Dermis microvascular lymphatic vessel endothelial cell (primary cell): ENCODE data around the gene SPRED2. TPM values are rescaled to one million over a fixed set of nuclear protein-coding genes. Genes with fewer than 3 reads are reported as not detected.
A peak's percentile ranks its signal among the peaks of the same experiment; 100 is the strongest.

Experiments
- DNase-seq, 2 donors: peaks; one replicate each; pipeline versions ENCODE4 v3.0.0 to v3.0.0-alpha.2; 2010; ENCODE audit warnings: low read depth in 2 of 2
- total RNA-seq: library from RNA; depleted of rRNA; stranded (reverse); fragments of >200 nt; gene quantifications from 2 replicates; pipeline ENCODE4 v1.2.1, GENCODE V29; 2014

The SPRED2 gene
- total RNA-seq, 1 donor from 2014 or later = 1.5 TPM

DNA sequence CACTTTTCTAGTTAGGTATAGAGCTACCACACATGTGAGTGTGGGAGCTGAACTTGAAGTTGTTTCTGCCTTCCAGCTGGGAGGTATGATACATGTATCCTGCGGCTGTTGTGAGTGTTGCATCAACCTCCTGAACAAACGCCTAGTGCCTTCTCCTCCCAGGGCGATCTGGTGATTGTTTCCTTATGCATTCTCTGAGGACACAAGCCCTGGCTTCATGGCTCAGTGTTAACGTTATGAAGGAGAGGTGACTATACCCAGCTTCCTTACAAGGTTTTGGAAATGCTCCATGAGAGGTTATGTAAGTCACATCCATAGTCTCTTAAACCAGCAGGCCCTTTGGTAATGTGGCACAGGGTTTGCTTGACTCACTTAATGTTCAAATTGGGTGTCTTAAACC lies 64.9 kb downstream of the SPRED2 start:
- DNase-seq = peak in 1 of 2 donors; percentile 68

DNA sequence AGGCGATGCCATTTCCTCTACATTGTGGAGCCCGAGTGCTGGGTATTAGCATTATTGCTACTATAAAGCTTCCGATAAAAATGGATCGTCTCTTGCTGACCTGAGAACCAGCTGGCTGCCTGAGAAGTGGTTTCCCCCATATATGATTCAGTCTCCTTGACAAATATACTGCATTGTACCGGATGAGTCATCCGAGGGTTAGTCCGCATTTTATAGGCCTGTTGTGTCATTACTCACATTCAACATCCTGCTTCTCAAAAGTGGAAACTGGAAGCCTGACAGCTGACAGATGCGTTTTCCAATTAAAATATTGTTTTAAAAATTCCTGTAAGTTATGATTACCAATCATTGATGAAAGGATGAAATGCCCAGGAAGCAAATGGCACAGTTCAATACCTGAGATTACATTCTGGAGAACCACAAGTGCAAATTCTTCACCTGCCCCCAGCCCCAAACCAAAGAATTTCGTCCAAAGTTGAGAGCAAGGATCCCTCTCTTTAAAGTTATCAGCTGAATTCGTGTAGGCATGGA lies 65.7 kb downstream of the SPRED2 start:
- DNase-seq = peak; percentile 85 to 98

DNA sequence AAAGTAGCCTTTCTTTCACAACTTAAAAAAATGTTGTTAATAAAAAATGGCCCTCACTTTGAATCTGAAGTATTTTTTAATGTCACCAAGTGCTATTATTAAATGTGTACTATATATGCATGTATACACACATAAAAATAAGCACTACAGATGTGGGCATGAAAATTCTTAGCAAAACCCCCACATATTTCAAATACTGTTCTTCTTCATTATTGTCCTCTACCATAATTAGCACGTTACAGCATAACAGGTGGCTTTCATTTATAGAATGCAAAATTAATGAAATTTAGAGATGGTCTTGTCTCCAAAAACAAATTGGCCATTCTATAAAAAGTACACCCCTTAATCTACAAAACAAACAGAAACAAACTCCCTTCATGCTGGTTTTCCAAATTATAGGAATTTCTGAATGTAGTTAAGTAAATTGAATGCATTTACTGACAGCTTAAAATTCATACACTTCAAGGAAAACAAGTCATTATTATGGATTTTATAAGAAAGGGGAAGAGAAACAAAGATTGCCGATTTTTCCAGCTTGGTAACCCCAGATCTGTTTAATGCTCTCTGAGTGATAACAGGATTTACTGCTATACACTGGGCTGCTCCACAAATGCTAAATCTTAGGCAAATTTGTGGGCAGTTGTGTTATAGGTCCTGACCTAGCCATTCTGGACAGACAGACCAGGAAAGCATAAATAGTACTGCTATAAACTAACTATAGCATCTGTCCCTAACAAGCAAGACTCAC lies 67.2 kb downstream of the SPRED2 start:
- no peak for DNase-seq

- no peak for DNase-seq
Measured at GRCh38 chr2:65363879-65364666, 68.3 kb downstream of the SPRED2 start.

DNA sequence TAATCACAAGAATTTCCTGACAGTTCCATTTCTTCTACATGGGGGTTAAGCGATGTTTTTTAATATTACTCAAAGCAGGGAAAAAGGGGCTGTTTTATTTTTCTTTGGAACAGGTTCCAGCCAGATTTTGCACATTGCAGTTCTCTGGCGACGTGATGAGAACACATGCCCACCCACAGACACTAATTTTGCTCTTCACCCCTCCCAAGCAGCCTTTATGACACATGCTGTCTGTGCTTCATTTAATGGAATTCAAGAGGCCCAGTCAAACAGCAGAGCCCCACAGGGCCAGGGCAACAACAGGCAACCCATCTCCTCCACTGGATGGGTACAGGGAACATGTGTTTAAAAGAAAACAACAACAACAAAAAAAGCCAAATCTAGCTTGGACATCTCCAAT lies 70.8 kb downstream of the SPRED2 start:
- no peak for DNase-seq

DNA sequence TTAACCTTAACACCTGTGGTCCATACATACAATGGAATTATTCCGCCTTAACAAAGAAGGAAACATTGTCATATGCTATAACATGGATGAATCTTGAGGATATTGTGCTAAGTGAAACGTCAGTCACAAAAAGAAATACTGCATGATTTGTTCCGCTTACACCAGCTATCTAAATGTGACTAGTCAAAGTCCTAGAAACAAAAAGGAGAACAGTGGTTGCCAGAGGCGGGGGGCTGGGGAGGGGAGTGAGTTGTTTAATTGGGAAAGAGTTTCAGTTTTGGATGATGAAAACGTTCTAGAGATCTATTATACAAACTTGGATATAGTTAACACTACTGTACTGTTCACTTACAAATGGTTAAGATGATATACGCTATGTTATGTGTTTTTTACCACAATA lies 72.0 kb downstream of the SPRED2 start:
- DNase-seq = no peak

DNA sequence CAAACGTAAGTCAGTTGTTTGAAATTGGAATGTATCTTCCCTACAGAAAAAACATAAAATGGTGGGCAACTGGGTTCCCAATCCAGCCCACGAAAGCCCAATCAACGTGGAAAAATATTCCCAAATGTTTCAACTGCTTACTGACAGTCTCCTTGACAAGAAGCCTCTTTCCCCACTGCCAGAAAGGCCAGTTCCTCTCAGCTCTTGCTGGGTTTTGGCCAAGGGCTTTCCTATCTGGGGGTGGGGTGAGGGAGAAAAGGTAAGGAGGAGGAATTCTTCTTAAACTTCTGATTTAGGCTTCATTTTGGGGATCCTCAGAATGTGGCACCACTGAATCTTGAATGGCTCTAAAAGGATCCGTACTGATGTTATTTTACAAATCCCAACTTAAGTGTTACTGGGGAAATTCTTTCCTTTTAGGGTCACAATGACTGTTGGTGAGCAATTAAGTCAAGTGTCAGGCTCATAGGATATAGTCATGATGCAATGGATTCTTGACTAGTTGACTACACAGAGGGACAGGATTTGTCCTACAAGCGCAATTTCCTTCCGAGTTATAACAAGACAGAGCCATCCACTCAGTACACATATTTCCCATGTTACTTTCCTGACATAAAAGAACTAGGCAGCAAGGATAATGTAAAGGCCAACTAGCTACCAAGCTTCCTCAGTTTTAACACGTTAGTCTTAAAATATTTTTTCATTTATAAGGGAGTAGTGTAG lies 73.6 kb downstream of the SPRED2 start:
- DNase-seq = no peak

- no peak for DNase-seq
Measured at GRCh38 chr2:65357959-65358294, 74.5 kb downstream of the SPRED2 start.

GRCh38 chr2:65357095-65357958 lies 75.1 kb downstream of the SPRED2 start:
- DNase-seq = no peak

- no peak for DNase-seq
Measured at GRCh38 chr2:65355186-65355831, 77.1 kb downstream of the SPRED2 start.

DNA sequence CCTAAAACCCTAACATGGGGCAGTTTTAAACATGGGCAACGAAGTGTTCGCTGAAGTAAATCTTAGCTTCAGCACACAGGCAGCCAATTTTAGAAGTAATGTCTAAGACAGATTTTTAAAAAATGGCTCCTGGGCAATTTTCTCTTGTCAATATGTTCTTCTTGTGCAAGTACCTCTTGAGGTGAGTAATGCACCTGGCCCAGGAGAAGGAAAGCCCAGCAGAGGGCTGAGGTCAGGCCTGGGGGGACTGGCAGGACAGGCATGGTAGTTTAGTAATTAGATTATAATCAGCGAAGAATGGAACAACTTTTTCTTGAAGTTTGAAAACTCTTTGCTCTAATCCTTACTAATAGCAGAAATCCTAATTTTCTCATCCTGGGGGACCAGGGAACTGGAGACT lies 77.6 kb downstream of the SPRED2 start:
- DNase-seq = no peak

DNA sequence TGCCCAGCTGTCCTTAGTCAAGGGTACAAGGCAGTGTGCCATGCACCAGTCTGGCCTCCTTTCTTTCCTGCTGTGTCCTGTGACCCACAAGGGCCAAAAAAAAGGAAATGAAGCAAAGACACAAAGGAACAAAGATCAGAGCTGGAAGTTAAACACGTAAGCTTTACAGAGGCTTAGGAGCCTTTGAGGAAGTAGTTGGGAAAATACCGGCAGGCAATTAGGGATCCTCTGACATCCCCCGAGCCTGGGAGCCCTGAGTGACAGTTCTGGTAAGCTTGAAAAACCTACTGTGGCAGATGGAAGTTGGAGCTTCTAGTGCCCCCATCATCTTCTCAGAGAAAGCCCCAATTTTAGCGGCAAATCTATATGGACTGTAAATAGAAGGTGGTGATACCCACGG lies 78.5 kb downstream of the SPRED2 start:
- DNase-seq = no peak

DNA sequence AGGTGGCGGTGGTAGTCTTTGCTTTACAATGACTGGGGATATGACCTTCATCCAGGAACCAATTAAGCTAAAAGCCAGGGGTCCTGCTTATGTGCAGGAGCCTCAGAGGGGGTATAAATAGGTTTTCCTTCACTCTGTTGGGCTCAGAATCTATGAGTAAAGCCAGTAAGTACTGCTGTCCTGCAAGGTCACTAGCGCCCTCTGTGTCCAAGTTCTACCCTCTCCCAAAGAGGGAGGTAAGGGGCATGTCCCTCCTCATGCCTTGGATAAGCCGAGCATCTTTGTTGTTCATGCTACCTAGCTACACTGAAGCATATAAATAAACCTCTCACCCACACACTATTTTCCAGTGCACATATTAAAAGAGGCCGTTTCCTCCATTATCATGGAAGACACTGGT lies 79.4 kb downstream of the SPRED2 start:
- no peak for DNase-seq

DNA sequence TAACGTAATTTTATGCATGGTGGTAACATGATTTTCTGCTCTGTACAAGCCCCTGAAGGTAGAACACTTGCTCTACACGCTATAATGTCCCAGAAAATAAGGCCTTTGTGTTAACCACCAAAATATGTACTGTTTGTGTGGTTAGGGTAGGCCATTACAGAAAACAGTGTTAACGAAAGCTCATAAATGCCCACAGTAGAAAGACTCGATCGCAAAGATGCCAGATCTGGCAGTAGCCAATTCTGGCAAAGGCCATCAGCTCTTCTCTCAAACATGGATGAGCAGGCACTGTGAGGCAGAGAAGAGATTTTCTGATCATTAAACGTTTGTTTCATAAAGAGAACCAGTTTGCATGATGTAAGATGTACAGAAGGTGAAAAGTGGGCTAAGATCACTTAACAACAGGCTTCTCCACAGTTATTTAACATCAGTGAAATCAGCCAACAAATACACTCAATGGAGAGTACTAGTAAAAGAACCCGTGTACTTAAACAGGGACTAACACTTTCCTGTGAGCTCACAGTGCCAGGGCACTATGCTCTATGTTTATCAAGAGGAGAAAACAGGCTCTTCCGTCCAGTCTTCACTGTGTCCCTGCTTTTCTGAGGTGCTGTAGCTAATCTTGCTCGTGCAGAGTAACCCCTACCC lies 80.3 kb downstream of the SPRED2 start:
- DNase-seq = no peak

- no peak for DNase-seq
Measured at GRCh38 chr2:65351234-65351947, 81.0 kb downstream of the SPRED2 start.

GRCh38 chr2:65350651-65351056 lies 81.7 kb downstream of the SPRED2 start:
- no peak for DNase-seq

DNA sequence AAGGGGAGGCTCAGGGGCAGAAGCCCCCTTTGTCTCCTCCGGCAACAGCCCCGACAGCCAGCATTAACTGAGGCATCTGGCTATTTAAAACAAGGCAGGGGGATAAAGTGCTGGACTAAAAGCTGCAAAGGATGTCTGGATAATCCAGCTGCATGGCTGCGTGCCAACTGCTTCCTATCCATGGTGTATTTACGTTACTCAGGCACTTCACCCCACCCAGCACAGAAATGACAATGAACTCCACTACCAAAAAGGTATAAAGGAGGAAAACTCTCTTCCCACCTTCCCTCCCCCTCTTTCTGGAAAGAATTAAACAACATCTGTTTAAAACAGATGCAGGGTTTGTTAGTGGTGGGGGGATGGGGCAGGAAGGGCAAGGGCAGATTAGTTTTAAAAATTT lies 82.5 kb downstream of the SPRED2 start:
- peak; percentile 63 to 82 for DNase-seq

DNA sequence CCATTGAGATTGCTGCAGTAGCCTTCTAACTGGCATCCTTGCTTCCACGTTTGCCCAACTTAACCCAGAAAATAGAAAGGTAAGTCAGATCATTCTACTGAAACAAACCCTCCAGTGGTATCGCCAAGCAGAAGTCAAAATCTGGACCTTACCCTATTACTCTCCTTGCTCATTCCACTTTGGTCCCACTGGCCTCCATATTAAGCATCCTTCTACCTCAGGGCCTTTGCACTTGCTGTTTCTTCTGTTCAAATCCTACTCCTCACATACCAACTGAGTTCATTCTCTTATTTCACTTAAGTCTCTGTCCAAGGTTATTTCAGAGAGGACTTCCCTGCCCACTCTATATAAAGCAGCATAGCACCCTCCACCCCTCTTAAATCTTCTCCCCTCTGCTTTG lies 84.5 kb downstream of the SPRED2 start:
- no peak for DNase-seq

DNA sequence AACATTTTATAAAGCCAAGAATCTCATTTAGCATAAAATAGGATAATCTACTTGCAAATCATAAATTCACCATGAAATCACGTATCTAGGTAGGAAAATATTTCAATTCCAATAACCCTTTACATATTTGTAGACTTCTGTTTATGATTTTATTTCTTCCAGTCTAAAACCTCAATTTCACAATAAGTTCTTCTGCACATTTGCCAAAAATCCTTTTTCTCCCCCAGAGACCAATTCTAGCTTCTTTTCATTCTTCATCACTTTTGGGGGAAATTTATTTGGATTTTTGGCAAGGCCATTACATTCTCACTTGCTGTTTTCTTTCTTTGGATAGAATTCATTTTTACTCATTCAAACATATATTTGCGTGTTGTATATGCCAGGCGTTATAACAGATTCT lies 86.8 kb downstream of the SPRED2 start:
- DNase-seq = no peak

DNA sequence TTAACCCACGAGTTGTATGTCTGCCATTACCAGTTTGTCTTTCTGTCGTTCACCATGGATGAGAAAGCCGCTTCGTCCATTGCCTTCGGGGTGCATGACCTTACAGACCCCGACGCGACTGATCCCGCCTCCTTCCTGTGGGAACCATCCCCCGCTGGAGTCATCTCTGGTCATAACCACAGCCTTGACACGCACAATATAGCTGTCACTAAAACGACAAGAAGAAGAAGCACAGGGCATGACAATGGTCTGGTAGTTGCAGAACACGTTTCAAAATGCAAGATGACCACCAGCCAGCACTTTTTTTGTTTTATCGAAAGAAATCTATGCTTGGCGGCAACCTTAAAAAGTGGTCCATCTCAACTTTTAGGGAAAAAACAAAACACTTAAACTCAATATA lies 87.7 kb downstream of the SPRED2 start:
- DNase-seq = no peak
